ENCODE measurements around the gene ATL2.

DNA sequence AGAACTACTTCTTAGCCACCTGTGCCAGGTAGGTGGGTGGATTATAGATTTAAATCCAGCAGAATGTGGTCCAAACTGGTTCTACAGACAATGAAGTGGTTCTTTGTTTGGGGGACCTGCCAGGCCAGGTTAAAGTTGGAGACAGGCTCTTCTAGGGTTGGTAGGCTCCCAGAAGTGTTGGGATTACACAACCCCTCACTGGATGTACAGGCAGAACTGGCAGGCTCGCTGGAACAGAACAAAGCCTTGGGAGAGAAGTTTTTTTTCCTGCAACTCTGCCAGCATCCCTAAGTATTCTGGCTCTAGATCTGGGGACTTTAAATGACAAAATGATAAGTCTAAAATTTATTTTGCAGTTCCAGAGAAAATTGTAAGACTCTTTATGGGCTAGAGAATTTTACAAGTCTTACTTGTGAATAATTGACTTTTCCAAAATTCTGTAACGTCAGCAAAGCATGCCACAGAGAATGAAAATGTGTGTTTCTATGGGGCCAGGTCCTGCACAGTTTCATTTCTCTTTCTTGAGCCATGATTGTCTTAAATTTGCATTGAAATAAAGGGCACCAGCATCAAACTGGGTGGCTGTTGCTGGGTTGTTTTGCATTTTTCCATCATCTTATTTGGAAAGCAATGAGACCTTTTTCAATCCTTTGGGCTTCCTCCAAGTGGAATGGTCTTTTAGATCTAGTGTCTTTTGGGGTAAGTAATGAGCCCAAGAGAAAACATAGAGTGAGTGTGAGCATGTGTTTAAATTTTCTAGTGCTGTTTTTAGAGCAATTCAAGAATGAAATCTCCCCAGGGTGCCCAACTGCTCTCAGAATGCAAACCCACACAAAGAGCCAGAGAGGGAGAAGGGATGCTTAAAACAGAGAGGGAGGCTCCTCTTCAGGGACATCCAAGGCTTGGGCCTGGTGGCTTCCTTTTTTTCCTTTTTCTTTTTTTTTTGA is 32.4 kb upstream of the ATL2 start:
- TF ChIP-seq, protein P1, sequence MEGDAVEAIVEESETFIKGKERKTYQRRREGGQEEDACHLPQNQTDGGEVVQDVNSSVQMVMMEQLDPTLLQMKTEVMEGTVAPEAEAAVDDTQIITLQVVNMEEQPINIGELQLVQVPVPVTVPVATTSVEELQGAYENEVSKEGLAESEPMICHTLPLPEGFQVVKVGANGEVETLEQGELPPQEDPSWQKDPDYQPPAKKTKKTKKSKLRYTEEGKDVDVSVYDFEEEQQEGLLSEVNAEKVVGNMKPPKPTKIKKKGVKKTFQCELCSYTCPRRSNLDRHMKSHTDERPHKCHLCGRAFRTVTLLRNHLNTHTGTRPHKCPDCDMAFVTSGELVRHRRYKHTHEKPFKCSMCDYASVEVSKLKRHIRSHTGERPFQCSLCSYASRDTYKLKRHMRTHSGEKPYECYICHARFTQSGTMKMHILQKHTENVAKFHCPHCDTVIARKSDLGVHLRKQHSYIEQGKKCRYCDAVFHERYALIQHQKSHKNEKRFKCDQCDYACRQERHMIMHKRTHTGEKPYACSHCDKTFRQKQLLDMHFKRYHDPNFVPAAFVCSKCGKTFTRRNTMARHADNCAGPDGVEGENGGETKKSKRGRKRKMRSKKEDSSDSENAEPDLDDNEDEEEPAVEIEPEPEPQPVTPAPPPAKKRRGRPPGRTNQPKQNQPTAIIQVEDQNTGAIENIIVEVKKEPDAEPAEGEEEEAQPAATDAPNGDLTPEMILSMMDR (IDR thresholded peaks at IDR 0.05): no peak
- no peak for TF ChIP-seq ZFX (IDR thresholded peaks at IDR 0.05; ENCODE audit: borderline replicate concordance)
